Activated CD4-positive, alpha-beta T cell treated with anti-CD3 and anti-CD28 coated beads, Interleukin-2, amount 10 ng/mL, durations not matched to agents 7 days and 5 days (primary cell): ENCODE measurements around the gene OPTC. TPM values are rescaled to one million over a fixed set of nuclear protein-coding genes. Genes with fewer than 3 reads are reported as not detected.

Experiments used
- CTCF ChIA-PET: fragments of 350-600 bp; sonication (Branson Sonifier 250); formaldehyde crosslinking; loops from one replicate; lab custom pipeline; 2021; ENCODE audit warnings: antibody characterized with exemption; lab: Charles Lee
- POLR2A ChIA-PET: fragments of 350-600 bp; sonication (Branson Sonifier 250); formaldehyde crosslinking; loops from one replicate; lab custom pipeline; 2021; ENCODE audit warnings: antibody characterized with exemption; lab: Charles Lee
- DNase-seq: peaks from one replicate; pipeline ENCODE4 v3.0.0-alpha.2; 2020
- H3K27ac Mint-ChIP-seq: one replicate; pipeline ENCODE4 v1.8.0; 2021; ENCODE audit warnings: mild to moderate bottlenecking, moderate library complexity, mixed read lengths
- H3K27me3 Mint-ChIP-seq: one replicate; pipeline ENCODE4 v1.8.0; 2021; ENCODE audit warnings: mixed read lengths
- H3K36me3 Mint-ChIP-seq: one replicate; pipeline ENCODE4 v1.8.0; 2021; ENCODE audit warnings: low read depth, mixed read lengths
- H3K4me1 Mint-ChIP-seq: one replicate; pipeline ENCODE4 v1.8.0; 2021; ENCODE audit warnings: mixed read lengths
- H3K4me3 Mint-ChIP-seq: one replicate; pipeline ENCODE4 v1.8.0; 2021; ENCODE audit warnings: mild to moderate bottlenecking, moderate library complexity, mixed read lengths
- H3K9me3 Mint-ChIP-seq: one replicate; pipeline ENCODE4 v1.8.0; 2021; ENCODE audit warnings: mixed read lengths
- total RNA-seq, 2 experiments: library from RNA; stranded (reverse); gene quantifications; one replicate each; pipeline ENCODE4 v1.2.3, GENCODE V29; 2021

The OPTC gene
- total RNA-seq, 2 experiments from 2014 or later, result not detected

DNA sequence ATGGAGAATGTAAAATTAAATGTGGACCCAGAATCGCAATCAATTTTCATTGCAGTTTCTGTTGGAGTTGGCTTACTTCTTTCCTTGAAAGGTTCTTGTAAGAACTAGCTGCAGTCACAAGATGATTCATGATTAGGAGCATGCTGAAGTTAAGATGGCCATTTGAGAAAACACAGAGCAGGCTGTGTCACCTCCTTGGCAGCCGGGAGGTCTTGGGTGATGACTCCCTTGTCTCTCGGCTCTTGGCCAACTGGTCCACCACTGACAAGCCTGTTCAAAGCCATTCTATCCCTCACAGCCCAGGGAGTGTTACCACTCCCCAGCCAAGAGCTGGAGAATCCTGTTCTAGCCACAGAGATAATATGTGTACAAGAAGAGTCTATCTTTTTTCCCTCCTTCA, 40.6 kb downstream of the OPTC start:
- H3K27me3 Mint-ChIP-seq, result no peaks in the 10 kb centered on the region
- no peak overlapping the region for H3K4me3 Mint-ChIP-seq
- no peaks in the 10 kb centered on the region for H3K36me3 Mint-ChIP-seq
- H3K9me3 Mint-ChIP-seq, result no peaks in the 10 kb centered on the region
- CTCF ChIA-PET, result no interaction called here
- no peak for DNase-seq
- peaks cover under 1% of the 10 kb centered on the region for H3K4me1 Mint-ChIP-seq
- H3K27ac Mint-ChIP-seq, result no peak overlapping the region
- POLR2A ChIA-PET, result no interaction called here

DNA sequence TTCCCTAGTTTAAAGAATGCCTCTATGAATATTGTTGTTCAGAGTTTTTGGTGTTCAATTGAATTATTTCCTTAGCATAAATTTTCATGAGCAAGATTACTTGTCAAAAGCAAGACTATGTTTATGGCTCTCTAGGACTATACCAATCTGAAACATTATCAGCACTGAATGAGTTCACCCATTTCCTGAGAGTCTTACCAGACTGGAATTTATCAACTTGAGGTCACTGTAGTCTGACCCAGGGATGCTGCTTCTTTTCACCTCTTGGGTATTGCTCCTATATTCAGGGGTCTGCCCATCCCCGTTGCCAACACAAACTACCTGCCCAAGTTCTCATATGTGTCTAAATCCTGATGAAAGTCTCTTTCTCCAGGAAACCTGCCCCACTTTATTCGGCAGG, 42.6 kb downstream of the OPTC start:
- H3K9me3 Mint-ChIP-seq, result no peaks in the 10 kb centered on the region
- H3K4me3 Mint-ChIP-seq, result no peak overlapping the region
- H3K27ac Mint-ChIP-seq, result no peak overlapping the region
- no peaks in the 10 kb centered on the region for H3K36me3 Mint-ChIP-seq
- no peak for DNase-seq
- ChIA-PET CTCF (no interaction called here), POLR2A (no interaction called here)
- H3K27me3 Mint-ChIP-seq, result no peaks in the 10 kb centered on the region
- H3K4me1 Mint-ChIP-seq, result no peaks in the 10 kb centered on the region

DNA sequence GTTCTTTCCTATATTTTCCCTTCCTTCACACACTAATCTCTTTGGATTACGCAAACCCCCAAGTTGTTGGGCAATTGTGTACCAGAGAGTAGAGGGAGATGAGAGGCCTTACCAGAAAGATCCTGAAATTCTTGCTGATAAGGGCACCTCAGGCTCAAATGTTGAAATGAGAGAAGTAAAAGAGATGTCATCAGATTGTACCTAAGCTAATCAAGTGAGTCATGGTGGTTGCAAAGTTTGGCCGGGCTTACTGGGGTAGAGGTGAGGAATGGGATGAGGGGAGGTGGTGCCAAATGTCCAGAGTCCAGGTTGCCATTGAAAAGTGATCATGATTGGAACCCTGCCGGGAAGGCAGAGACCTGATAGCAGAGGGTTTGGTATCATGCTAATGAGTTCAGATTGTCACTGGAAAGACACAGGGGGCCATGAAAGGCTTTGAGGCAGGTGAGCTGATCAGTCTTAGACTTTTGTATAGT, 43.1 kb downstream of the OPTC start:
- Mint-ChIP-seq H3K9me3 (no peaks in the 10 kb centered on the region), H3K27me3 (no peaks in the 10 kb centered on the region), H3K36me3 (no peaks in the 10 kb centered on the region), H3K27ac (no peak overlapping the region), H3K4me1 (no peaks in the 10 kb centered on the region), H3K4me3 (no peak overlapping the region)
- no peak for DNase-seq
- CTCF ChIA-PET, result no interaction called here
- POLR2A ChIA-PET, result no interaction called here

DNA sequence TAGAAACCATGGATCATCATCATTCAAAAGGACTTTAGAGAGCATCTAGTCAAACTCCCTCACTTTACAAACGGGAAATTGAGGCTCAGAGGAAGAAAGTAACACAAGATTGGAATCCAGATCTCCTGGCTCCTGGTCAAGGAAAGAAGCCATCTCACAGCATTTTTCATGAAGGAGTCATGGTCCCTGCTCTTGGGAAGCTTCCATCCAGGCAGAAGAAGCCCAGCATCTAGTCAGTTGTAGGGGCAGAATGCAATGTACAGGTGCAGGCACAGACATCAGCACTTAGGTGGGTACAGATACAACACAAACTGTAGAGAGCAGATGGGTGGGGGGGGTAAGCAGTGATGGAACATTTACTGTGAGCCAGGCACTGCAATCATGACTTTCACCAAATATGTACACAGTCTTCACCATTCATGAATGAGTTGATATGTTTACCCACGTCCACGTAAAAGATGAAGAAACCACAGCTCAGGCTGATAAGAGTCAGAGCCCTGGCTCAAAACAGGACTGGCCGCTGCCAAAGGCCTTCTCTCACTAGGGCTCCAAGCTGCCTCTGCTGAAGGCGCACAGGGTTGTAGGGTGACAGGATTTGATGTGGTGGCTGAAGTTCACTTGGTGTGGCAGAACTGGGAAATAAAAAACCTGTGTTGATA, 44.0 kb downstream of the OPTC start:
- no peaks in the 10 kb centered on the region for H3K36me3 Mint-ChIP-seq
- H3K27me3 Mint-ChIP-seq, result no peaks in the 10 kb centered on the region
- DNase-seq, result no peak
- CTCF ChIA-PET, result no interaction called here
- no peaks in the 10 kb centered on the region for H3K4me1 Mint-ChIP-seq
- no peaks in the 10 kb centered on the region for H3K9me3 Mint-ChIP-seq
- H3K27ac Mint-ChIP-seq, result no peak overlapping the region
- no peak overlapping the region for H3K4me3 Mint-ChIP-seq
- POLR2A ChIA-PET, result no interaction called here

DNA sequence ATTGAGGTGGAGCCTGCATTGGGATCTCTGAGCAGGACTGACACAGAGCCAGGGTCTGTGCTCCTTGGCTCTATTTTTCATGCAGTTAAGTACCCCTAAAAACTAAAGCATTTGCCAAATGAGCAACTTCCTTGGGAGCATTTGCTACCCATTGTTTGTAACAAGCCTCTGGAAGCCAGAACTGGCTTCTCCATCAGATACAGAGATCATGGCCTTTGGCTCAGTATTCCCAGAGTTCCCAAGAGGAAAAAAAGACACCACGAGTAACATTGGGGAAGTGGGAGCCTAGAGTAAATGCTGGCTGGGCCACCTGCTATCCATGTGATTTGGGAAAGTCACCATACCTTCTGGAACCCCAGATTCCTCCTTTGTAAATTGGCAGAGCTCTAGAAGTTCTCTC, 44.8 kb downstream of the OPTC start:
- Mint-ChIP-seq H3K4me1 (no peaks in the 10 kb centered on the region), H3K9me3 (no peaks in the 10 kb centered on the region), H3K27me3 (no peaks in the 10 kb centered on the region), H3K27ac (no peak overlapping the region), H3K4me3 (no peak overlapping the region), H3K36me3 (no peaks in the 10 kb centered on the region)
- POLR2A ChIA-PET, result no interaction called here
- no peak for DNase-seq
- CTCF ChIA-PET, result interaction anchor here (1.0 kb wide), 1 partner anchor 9 kb away, joined by 3 read pairs; no protein-coding TSS in a partner anchor

DNA sequence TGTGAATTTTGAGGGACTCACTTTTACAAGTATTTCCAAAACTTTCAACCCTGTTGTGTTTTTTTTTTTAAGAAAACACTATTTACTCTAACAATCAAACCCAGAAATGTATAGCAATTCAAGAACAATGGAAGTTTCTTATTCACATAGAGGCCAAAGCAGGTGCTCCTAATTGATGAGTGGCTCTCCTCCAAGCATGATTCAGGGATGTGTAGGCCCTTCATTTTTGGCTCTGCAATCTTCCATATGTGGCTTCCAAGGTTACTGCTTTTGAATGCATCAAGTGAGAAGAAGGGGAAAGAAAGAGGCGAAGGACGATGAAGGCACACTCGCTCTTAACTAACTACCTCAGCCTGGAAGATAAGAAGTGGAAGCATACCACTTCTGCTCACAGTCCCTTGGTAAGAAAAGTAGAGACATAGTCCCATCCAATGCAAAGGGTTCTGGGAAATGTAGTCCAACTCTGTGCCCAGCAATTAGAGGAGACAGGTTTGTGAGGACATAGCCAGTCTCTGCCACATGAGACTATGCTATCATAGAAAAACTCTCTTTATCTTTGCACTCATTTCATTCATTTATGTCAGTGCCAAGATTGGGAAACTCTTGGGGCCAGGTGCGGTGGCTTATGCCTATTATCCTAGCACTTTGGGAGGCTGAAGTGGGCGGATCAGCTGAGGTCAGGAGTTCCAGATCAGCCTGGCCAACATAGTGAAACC, 46.0 kb downstream of the OPTC start:
- Mint-ChIP-seq H3K27ac (no peak overlapping the region), H3K27me3 (no peaks in the 10 kb centered on the region), H3K4me1 (no peaks in the 10 kb centered on the region), H3K36me3 (no peaks in the 10 kb centered on the region), H3K4me3 (no peak overlapping the region), H3K9me3 (no peaks in the 10 kb centered on the region)
- DNase-seq, result no peak
- ChIA-PET CTCF (interaction anchor here (0.6 kb wide), 1 partner anchor 165 kb away, joined by 4 read pairs; no protein-coding TSS in a partner anchor), POLR2A (no interaction called here)

DNA sequence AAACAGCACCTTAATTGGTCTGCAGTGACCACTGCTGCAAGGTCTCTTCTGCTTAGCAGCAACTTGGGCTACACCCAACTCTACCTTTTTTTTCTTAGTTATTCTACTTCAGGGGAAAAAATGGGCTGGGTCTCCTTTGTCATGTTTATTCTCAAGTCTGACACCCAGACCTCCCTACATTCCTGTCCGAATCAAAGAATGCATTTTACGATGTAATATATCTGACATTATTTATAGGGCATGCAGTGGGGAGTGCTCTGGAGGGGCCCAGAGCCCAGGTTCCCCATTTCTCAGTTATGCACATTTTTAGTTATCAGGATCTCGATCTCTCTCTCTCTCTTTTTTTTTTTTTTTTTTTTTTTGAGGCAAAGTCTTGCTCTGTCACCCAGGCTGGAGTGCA, 50.5 kb downstream of the OPTC start:
- peaks cover 2% of the 10 kb centered on the region for H3K4me1 Mint-ChIP-seq
- H3K4me3 Mint-ChIP-seq, result no peak overlapping the region
- no peak overlapping the region for H3K27ac Mint-ChIP-seq
- H3K9me3 Mint-ChIP-seq, result no peaks in the 10 kb centered on the region
- H3K36me3 Mint-ChIP-seq, result no peaks in the 10 kb centered on the region
- DNase-seq, result no peak
- H3K27me3 Mint-ChIP-seq, result no peaks in the 10 kb centered on the region
- ChIA-PET CTCF (interaction anchor here (0.6 kb wide), 1 partner anchor 651 kb away, joined by 7 read pairs; no protein-coding TSS in a partner anchor), POLR2A (no interaction called here)

DNA sequence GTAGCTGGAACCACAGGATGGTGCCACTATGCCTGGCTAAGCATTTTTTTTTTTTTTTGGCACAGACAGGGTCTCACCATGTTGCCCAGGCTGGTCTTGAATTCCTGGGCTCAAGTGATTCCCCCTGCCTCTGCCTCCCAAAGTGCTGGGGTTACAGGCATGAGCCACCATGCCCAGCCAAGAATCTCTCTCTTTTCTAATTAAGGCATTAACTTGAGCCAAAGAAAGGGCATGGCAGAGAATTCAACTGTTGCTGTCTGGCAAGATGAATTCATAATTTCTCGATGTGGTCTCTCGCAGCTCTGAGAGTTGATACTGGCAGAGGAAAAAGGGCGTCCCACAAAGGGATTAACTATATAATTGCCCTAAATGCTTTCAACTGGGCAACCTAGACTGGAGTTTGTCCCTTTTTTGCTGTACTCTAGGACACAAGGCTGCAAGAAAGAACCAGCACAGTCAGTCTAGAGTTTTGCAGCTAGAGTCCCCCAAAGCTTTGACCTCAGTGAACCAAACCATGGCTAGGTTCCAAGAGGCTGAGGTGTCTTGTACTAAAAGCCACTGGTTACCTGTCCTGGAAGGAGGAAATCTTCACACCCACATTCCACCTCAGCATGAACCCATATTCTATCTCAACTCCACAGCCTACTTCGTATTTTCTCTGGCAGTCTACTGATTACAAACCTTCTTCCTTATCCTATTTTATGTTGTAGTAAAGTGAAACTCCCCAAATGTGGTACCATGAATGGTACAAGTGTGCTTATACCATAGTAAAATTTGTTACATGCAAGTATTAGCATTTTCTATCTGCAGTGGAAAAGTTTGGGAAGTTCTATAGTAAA, 51.2 kb downstream of the OPTC start:
- POLR2A ChIA-PET, result no interaction called here
- Mint-ChIP-seq H3K4me3 (no peak overlapping the region), H3K9me3 (no peaks in the 10 kb centered on the region), H3K27ac (no peak overlapping the region), H3K4me1 (peaks cover 2% of the 10 kb centered on the region), H3K36me3 (no peaks in the 10 kb centered on the region), H3K27me3 (no peaks in the 10 kb centered on the region)
- CTCF ChIA-PET, result interaction anchor here (0.6 kb wide), 1 partner anchor 650 kb away, joined by 7 read pairs; no protein-coding TSS in a partner anchor
- DNase-seq, result no peak

DNA sequence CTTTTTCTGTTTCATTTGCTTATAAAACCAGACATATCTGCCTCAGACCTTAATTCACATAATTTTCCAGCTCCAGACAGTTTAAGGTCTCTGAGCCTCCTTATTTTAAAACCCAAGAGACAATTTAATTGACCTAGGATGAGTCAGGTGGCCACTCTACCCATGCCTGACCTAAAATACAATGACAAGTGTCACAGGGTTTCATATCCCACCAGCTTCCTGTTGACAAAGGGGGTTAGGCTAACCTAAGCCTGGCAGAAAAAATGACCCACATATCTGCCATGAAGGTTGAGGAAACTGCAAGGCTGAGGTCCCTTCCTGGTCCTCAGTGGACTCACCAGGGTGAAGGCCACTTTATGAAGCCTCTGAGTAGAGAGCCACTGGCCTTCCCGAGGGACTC, 52.3 kb downstream of the OPTC start:
- POLR2A ChIA-PET, result interaction anchor here (0.6 kb wide), 1 partner anchor 38 kb away, joined by 6 read pairs; no protein-coding TSS in a partner anchor
- Mint-ChIP-seq H3K27ac (no peak overlapping the region), H3K27me3 (no peaks in the 10 kb centered on the region), H3K4me3 (no peak overlapping the region), H3K4me1 (peaks cover 2% of the 10 kb centered on the region), H3K36me3 (no peaks in the 10 kb centered on the region), H3K9me3 (no peaks in the 10 kb centered on the region)
- DNase-seq, result no peak
- CTCF ChIA-PET, result no interaction called here

DNA sequence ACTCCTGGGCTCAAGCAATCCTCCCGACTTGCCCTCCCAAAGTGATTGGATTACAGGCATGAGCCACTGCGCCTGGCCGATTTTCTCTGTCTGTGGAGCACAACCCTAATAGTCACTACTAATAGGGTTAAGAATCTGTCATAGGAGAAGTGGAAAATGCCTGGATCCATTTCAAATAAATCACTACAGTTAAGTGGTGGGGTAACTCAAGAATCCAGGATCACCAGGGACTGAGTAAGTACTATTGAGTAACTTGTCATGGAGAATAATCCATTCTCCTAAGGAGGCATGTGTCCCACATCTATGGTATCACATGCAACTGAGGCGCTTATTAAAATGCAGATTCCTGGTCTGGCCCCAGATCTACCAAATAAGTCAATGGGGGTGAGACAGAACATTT, 53.2 kb downstream of the OPTC start:
- DNase-seq, result no peak
- ChIA-PET POLR2A (no interaction called here), CTCF (no interaction called here)
- no peaks in the 10 kb centered on the region for H3K36me3 Mint-ChIP-seq
- H3K4me1 Mint-ChIP-seq, result peaks cover 2% of the 10 kb centered on the region
- no peaks in the 10 kb centered on the region for H3K27me3 Mint-ChIP-seq
- H3K9me3 Mint-ChIP-seq, result no peaks in the 10 kb centered on the region
- no peak overlapping the region for H3K4me3 Mint-ChIP-seq
- H3K27ac Mint-ChIP-seq, result no peak overlapping the region

DNA sequence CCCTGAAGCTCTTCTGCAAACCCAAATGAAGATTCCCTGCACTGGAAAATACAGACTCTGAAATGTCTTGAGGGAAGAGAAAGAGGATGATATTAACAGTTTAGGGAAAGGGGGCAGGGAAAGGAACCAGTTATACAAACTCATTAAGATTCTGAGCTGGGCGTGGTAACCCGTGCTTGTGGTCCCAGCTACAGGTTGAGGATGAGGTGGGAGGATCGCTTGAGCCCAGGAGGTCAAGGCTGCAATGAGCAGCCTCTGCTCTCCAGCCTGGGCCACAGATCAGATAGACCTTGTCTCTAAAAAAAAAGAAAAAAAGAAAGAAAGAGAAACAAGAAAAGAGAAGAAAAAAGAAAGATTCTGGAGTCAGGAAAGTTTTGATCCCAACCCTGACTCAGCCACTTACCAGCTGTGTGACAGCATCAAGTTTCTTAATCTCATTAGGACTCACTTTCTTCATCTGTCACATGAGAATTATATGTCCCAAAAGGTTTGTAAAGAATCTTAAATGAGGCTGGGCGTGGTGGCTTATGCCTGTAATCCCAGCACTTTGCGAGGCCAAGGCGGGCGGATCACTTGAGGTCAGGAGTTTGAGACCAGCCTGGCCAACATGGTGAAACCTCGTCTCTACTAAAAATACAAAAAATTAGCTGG, 53.9 kb downstream of the OPTC start:
- ChIA-PET CTCF (no interaction called here), POLR2A (no interaction called here)
- DNase-seq, result no peak
- no peaks in the 10 kb centered on the region for H3K36me3 Mint-ChIP-seq
- peaks cover 2% of the 10 kb centered on the region for H3K4me1 Mint-ChIP-seq
- H3K4me3 Mint-ChIP-seq, result no peak overlapping the region
- no peak overlapping the region for H3K27ac Mint-ChIP-seq
- no peaks in the 10 kb centered on the region for H3K27me3 Mint-ChIP-seq
- no peaks in the 10 kb centered on the region for H3K9me3 Mint-ChIP-seq

DNA sequence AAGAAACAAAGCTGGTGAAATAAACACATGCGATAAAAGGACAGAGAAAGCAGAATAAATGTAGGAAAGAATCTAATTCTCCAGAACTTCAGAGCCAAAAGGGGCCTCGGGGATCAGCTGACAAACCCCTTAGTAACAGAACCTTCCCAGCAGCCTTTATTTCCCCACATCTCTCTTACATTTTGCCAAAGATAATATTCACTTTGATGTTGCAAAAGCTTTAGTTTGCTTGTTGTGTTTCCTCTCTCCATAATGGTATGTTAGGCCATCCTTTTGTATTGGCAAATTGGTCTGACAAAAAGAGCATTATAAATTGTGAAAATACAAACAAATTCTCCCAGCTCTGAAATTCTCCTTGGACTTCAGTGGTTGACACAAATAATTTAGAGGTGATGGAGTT, 54.9 kb downstream of the OPTC start:
- no peak overlapping the region for H3K27ac Mint-ChIP-seq
- ChIA-PET CTCF (interaction anchor here (0.6 to 0.7 kb wide), 2 partner anchors 18 to 143 kb away, joined by 3 to 4 read pairs; no protein-coding TSS in a partner anchor), POLR2A (no interaction called here)

More for the DNA sequence above, 54.9 kb downstream of the OPTC start:
- no peaks in the 10 kb centered on the region for H3K36me3 Mint-ChIP-seq
- H3K27me3 Mint-ChIP-seq, result no peaks in the 10 kb centered on the region
- H3K9me3 Mint-ChIP-seq, result no peaks in the 10 kb centered on the region
- H3K4me3 Mint-ChIP-seq, result no peak overlapping the region
- H3K4me1 Mint-ChIP-seq, result peaks cover 2% of the 10 kb centered on the region
- DNase-seq, result no peak
